ENCODE data around the gene PCBP4.

PCBP4 gene

DNA sequence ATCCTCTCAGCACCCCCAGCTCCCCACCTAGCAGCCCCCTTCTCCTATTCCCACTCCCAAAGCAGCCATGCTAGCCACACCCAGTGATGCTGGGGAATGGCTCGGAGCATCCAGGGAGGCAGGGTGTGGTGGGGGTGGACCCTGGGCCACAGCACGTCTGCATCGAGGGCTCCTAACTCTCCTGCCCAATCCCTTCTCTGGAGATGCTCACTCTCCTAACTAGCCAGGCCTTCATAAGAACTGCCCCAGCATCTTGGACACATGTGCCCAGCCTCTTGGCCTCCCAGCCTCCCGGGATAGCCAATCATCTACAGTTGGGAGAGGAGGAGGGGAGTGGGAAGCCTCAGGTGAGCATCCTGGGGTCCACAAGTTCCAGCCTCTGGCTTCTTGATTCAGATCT lies 2.7 kb downstream of the PCBP4 start:
- no peaks in the 10 kb centered on the region for H3K27me3 ChIP-seq (ENCODE audit: control insufficient read depth in 2 of 2, insufficient read depth in 2 of 2, low read length in 2 of 2)
- H3K9ac ChIP-seq (ENCODE audit: low read depth in 1 of 2, low read length in 2 of 2), result no peak overlapping the region
- H3K4me3 ChIP-seq (ENCODE audit: low read length in 2 of 2), result no peak overlapping the region
- H3K4me1 ChIP-seq (ENCODE audit: control insufficient read depth in 2 of 2, insufficient read depth in 2 of 2, low read length in 2 of 2), result peaks cover 7 to 13% of the 10 kb centered on the region in 2 donors
- H3K36me3 ChIP-seq (ENCODE audit: control insufficient read depth in 2 of 2, insufficient read depth in 2 of 2, low read length in 2 of 2), result peaks cover 0 to 3% of the 10 kb centered on the region in 2 donors
- no peak overlapping the region for H3K27ac ChIP-seq (ENCODE audit: low read depth in 2 of 2, low read length in 2 of 2)
- no peaks in the 10 kb centered on the region for H3K9me3 ChIP-seq (ENCODE audit: control insufficient read depth in 2 of 2, low read length in 2 of 2)

DNA sequence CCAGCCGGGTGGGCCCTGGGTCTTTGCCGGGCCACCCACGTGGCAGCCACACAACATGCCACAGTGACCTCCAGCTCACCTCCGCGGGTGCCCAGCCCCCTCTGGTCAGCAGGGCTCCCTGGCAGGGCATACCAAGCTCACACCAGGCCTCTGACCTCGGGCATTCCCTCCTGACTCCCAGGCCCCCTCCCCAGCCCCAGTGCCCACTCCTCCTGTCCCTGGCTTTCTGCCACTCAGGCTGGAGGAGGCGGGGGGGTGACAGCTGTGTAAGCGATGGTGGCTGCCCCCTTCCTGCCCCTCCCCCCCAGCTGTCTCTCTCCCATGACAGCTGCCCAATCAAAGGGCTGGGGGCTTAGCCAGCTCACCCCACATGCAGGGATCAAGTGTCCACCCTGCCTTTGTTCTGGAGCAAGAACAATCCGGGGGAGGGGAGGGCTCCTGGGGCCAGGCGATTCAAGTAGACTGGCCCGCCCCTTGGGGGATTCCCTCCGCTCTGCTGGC lies 3.3 kb downstream of the PCBP4 start:
- Histone ChIP-seq H3K4me3 (ENCODE audit: low read length in 2 of 2) (no peak overlapping the region), H3K36me3 (ENCODE audit: control insufficient read depth in 2 of 2, insufficient read depth in 2 of 2, low read length in 2 of 2) (peaks cover 2% of the 10 kb centered on the region in 2 donors), H3K27ac (ENCODE audit: low read depth in 2 of 2, low read length in 2 of 2) (no peak overlapping the region), H3K4me1 (ENCODE audit: control insufficient read depth in 2 of 2, insufficient read depth in 2 of 2, low read length in 2 of 2) (peaks cover 7 to 13% of the 10 kb centered on the region in 2 donors), H3K27me3 (ENCODE audit: control insufficient read depth in 2 of 2, insufficient read depth in 2 of 2, low read length in 2 of 2) (no peaks in the 10 kb centered on the region), H3K9ac (ENCODE audit: low read depth in 1 of 2, low read length in 2 of 2) (no peak overlapping the region), H3K9me3 (ENCODE audit: control insufficient read depth in 2 of 2, low read length in 2 of 2) (no peaks in the 10 kb centered on the region)

DNA sequence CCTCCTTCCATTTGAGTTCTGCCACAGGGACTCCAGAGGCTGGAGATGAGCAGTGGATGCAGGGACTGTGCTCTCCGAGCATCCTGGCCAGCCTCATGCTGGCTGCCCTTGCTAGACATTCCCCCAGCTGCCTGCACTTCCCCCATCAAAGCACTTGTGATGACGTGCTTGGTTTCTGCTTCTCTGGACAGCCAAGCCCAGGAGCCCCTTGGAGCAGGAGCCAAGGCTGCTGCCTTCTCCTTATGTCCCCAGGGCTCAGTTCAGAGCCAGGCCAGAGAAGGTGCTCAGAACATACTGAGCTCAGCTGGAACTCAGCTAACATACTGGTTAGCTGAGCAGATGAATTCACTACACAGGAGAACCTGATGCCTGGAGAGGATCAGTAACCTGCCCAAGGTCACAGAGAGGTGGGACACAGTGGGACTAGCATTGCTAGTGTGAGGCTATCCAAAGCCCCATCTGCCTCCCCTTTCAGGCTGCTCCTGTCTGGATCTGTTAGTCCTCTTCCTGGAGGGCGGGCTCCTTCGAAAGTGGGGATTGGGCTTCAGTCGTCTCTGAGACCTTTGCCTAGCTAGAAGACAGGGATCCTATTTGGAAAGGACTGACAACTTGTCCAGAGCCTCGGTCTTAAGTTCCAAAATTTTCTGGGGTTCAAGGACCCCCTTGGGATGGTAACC lies 4.3 kb downstream of the PCBP4 start:
- H3K4me3 ChIP-seq (ENCODE audit: low read length in 2 of 2), result no peak overlapping the region
- H3K9me3 ChIP-seq (ENCODE audit: control insufficient read depth in 2 of 2, low read length in 2 of 2), result no peaks in the 10 kb centered on the region
- peaks cover 5 to 6% of the 10 kb centered on the region in 2 donors for H3K4me1 ChIP-seq (ENCODE audit: control insufficient read depth in 2 of 2, insufficient read depth in 2 of 2, low read length in 2 of 2)
- H3K36me3 ChIP-seq (ENCODE audit: control insufficient read depth in 2 of 2, insufficient read depth in 2 of 2, low read length in 2 of 2), result peaks cover 2% of the 10 kb centered on the region in 2 donors
- no peak overlapping the region for H3K9ac ChIP-seq (ENCODE audit: low read depth in 1 of 2, low read length in 2 of 2)
- H3K27me3 ChIP-seq (ENCODE audit: control insufficient read depth in 2 of 2, insufficient read depth in 2 of 2, low read length in 2 of 2), result no peaks in the 10 kb centered on the region
- no peak overlapping the region for H3K27ac ChIP-seq (ENCODE audit: low read depth in 2 of 2, low read length in 2 of 2)

DNA sequence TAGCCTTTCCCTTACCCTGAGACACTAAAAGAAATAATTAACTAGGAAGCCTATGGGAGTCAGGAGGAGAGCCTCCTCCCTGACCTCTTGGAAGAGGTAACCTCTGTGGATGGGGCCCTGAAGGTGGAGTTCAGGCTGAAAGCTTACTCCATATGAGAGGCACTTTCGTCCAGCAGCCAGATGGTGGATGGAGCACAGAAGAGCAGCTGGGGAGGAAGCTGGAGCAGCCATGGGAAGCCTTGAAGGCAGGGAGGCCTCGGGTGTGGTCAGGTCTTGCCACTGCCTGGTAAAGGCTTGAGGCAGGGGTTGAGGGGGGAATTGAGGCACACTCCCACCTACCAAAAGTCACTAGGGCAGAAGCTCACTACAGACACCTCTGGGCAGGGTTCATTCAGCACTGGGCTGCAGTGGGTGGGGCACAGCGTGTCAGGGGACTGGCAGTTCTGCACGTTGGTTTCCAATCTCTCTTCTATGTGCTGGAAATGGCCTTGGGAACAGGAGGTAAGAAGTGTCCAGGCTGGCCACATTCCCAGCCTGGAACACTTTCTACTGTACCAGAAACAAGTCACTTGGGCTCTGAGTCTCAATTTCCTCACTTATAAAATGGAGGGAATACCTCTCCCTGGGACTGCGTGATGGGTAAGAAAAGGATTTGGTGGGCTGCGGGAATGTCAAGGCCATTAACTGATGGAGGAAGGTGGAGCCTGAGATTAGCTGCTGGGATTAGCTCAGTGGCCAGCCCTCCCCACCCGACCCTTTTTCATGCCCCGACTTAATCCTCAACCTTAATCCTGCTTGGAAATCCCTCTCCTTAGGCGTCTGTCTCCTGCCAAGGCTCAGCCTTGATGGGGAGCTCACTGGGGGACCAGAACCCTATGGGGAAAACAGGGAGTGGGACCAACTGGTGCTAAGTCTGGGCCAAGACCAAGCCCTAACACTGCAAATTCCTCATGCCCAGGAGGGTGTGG lies 5.4 kb downstream of the PCBP4 start:
- Histone ChIP-seq H3K4me3 (ENCODE audit: low read length in 2 of 2) (no peak overlapping the region), H3K27ac (ENCODE audit: low read depth in 2 of 2, low read length in 2 of 2) (no peak overlapping the region), H3K36me3 (ENCODE audit: control insufficient read depth in 2 of 2, insufficient read depth in 2 of 2, low read length in 2 of 2) (peaks cover 2% of the 10 kb centered on the region in 2 donors), H3K9ac (ENCODE audit: low read depth in 1 of 2, low read length in 2 of 2) (no peak overlapping the region), H3K9me3 (ENCODE audit: control insufficient read depth in 2 of 2, low read length in 2 of 2) (no peaks in the 10 kb centered on the region), H3K4me1 (ENCODE audit: control insufficient read depth in 2 of 2, insufficient read depth in 2 of 2, low read length in 2 of 2) (peaks cover 1 to 2% of the 10 kb centered on the region in 2 donors), H3K27me3 (ENCODE audit: control insufficient read depth in 2 of 2, insufficient read depth in 2 of 2, low read length in 2 of 2) (no peaks in the 10 kb centered on the region)

DNA sequence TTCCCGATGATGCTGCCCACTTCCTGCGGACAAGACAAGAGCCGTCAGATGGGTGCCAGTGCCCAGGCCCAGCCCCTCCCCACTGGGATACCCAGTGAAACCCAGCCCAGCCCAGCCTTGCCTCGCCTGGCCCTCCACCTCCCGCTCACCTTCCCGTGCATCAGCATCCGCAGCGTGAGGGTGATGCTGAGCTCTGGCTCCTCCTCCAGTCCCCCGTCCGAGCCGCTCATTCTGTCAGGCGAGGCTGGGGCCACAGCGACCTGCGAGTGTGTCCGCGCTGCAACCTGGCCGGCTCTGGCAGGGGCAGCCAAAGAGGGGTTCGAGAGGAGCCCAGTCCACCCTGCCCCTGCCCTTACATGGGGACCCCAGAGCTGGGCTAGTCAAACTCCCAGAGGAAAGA lies 6.2 kb downstream of the PCBP4 start:
- H3K27me3 ChIP-seq (ENCODE audit: control insufficient read depth in 2 of 2, insufficient read depth in 2 of 2, low read length in 2 of 2), result no peaks in the 10 kb centered on the region
- H3K4me3 ChIP-seq (ENCODE audit: low read length in 2 of 2), result no peak overlapping the region
- H3K9ac ChIP-seq (ENCODE audit: low read depth in 1 of 2, low read length in 2 of 2), result no peak overlapping the region
- H3K27ac ChIP-seq (ENCODE audit: low read depth in 2 of 2, low read length in 2 of 2), result no peak overlapping the region
- peaks cover 2% of the 10 kb centered on the region in 2 donors for H3K36me3 ChIP-seq (ENCODE audit: control insufficient read depth in 2 of 2, insufficient read depth in 2 of 2, low read length in 2 of 2)
- H3K9me3 ChIP-seq (ENCODE audit: control insufficient read depth in 2 of 2, low read length in 2 of 2), result no peaks in the 10 kb centered on the region
- H3K4me1 ChIP-seq (ENCODE audit: control insufficient read depth in 2 of 2, insufficient read depth in 2 of 2, low read length in 2 of 2), result no peaks in the 10 kb centered on the region

DNA sequence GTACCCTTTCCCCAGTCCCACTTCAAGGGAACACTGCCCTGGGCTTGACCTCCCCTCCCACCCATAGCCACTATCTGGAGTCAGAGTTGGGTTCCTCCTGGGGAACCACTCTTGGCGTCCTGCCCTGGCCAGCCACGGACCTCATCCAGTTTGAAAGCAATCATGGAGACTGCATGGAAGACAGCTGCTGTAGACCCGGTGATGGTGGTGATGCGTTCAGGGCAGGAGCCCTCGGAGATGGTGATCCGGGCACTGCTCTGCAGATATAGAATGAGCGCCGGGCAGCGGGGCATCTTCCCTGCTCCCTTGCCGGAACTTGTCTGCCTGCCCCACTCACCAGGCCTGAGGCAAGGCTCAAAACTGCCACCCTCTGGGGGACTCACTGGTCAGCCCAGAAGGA lies 6.9 kb downstream of the PCBP4 start:
- peaks cover 0 to 3% of the 10 kb centered on the region in 2 donors for H3K27me3 ChIP-seq (ENCODE audit: control insufficient read depth in 2 of 2, insufficient read depth in 2 of 2, low read length in 2 of 2)
- no peaks in the 10 kb centered on the region for H3K4me1 ChIP-seq (ENCODE audit: control insufficient read depth in 2 of 2, insufficient read depth in 2 of 2, low read length in 2 of 2)
- H3K36me3 ChIP-seq (ENCODE audit: control insufficient read depth in 2 of 2, insufficient read depth in 2 of 2, low read length in 2 of 2), result peaks cover 2% of the 10 kb centered on the region in 2 donors
- no peaks in the 10 kb centered on the region for H3K9me3 ChIP-seq (ENCODE audit: control insufficient read depth in 2 of 2, low read length in 2 of 2)
- no peak overlapping the region for H3K9ac ChIP-seq (ENCODE audit: low read depth in 1 of 2, low read length in 2 of 2)
- H3K27ac ChIP-seq (ENCODE audit: low read depth in 2 of 2, low read length in 2 of 2), result no peak overlapping the region
- H3K4me3 ChIP-seq (ENCODE audit: low read length in 2 of 2), result no peak overlapping the region

DNA sequence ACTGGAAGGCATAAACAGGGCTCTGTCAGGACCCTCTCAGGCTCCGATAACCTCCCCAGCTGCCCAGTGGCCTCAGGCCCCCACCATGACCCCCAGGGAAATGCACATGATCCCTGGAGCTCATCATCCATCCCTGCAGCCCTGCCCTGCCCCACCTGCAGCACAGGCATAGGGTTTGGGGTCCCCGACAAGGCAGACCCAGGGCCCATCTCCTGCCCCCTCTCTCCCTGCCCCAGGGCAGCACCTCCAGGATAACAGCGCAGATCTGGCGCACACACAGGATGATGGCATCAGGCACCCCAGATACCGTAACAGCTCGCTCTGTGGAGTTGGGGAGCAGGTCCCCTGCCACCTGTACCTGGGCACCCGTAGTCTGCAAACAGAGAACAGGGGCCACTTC lies 7.6 kb downstream of the PCBP4 start:
- Histone ChIP-seq H3K4me1 (ENCODE audit: control insufficient read depth in 2 of 2, insufficient read depth in 2 of 2, low read length in 2 of 2) (no peaks in the 10 kb centered on the region), H3K9ac (ENCODE audit: low read depth in 1 of 2, low read length in 2 of 2) (no peak overlapping the region), H3K27ac (ENCODE audit: low read depth in 2 of 2, low read length in 2 of 2) (no peak overlapping the region), H3K27me3 (ENCODE audit: control insufficient read depth in 2 of 2, insufficient read depth in 2 of 2, low read length in 2 of 2) (peaks cover 0 to 7% of the 10 kb centered on the region in 2 donors), H3K36me3 (ENCODE audit: control insufficient read depth in 2 of 2, insufficient read depth in 2 of 2, low read length in 2 of 2) (peaks cover 2% of the 10 kb centered on the region in 2 donors), H3K9me3 (ENCODE audit: control insufficient read depth in 2 of 2, low read length in 2 of 2) (no peaks in the 10 kb centered on the region), H3K4me3 (ENCODE audit: low read length in 2 of 2) (no peak overlapping the region)

DNA sequence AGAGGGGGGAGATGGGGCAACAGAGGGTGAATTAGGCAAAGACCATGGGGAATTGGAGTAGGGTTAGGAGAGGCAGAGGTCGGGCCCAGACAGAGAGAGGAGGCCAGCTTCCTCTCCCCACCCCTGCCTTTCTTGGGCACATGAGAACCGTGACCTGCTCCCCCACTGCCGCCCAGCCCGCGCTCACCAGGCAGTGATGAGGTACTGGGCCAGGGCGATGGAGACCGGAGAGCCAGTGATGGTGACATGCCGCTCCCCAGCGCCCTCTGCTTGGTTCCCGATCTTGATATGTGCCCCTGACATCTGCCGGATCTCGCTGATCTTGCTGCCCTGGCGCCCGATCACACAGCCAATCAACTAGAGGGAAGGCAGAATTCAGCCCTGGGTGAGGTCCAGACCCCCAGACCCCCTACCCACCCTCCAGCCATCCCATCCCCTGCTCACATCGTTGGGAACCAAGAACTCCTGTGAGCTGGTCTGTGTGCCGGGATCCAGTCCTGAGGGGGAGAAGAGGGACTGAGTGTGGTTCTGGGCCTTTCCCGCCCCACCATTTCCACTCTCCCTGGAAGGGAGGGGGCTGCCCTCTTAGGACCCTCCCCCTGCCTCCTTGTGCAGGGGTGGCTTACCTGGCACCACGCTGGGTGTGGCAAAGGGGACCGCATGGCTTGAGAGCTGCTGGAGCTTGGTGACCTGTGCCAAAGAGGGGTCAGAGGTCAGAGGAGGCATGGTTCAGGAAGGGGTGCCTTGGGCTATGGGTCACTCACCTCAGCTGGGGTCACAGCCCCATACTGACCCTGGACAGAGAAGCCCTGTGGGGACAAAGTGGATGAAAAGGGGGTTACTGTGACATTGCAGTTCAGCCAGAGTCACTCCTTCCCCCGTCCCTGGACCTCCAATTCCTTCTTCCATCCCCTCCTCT lies 8.4 kb downstream of the PCBP4 start:
- Histone ChIP-seq H3K9ac (ENCODE audit: low read depth in 1 of 2, low read length in 2 of 2) (no peak overlapping the region), H3K27me3 (ENCODE audit: control insufficient read depth in 2 of 2, insufficient read depth in 2 of 2, low read length in 2 of 2) (peaks cover 0 to 7% of the 10 kb centered on the region in 2 donors), H3K4me1 (ENCODE audit: control insufficient read depth in 2 of 2, insufficient read depth in 2 of 2, low read length in 2 of 2) (no peaks in the 10 kb centered on the region)

DNA sequence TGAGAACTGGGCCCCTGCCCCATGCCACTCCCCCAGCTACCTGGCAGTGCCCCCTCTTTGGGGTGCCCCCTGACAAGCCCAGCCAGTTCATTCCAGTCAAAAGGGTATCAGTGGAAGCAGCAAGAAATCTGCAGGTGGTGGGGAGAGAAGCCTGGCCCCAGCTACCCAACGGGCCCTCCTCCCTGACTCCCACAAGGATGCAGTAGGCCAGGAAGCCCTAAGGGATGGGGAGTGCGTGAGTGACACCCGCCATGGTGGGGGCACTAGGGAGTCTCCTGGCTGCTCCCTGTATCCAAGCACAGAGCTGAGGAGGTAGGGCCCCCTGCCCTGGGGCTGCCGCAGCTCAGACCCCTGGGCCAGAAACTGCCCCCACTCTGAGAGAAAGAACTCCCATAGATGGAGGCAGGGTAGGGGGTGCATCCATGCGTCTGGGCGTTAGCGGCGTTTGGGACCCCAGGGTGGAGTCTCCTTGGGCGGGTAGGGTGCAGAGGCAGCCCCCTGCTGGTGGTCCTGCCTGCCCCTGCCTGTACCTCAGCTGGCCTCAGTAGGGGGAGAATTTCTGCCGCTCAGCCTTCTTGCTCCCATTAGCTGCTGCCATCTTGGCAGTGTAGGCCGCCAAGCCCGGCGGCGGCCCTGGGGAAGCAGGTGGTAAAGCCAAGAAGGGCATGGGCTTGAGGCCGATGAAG lies 9.6 kb downstream of the PCBP4 start:
- no peak overlapping the region for H3K9ac ChIP-seq (ENCODE audit: low read depth in 1 of 2, low read length in 2 of 2)
- peaks cover 0 to 7% of the 10 kb centered on the region in 2 donors for H3K27me3 ChIP-seq (ENCODE audit: control insufficient read depth in 2 of 2, insufficient read depth in 2 of 2, low read length in 2 of 2)
- no peaks in the 10 kb centered on the region for H3K4me1 ChIP-seq (ENCODE audit: control insufficient read depth in 2 of 2, insufficient read depth in 2 of 2, low read length in 2 of 2)
- H3K4me3 ChIP-seq (ENCODE audit: low read length in 2 of 2), result no peak overlapping the region
- H3K36me3 ChIP-seq (ENCODE audit: control insufficient read depth in 2 of 2, insufficient read depth in 2 of 2, low read length in 2 of 2), result peaks cover 2% of the 10 kb centered on the region in 2 donors
- no peaks in the 10 kb centered on the region for H3K9me3 ChIP-seq (ENCODE audit: control insufficient read depth in 2 of 2, low read length in 2 of 2)
- H3K27ac ChIP-seq (ENCODE audit: low read depth in 2 of 2, low read length in 2 of 2), result no peak overlapping the region

More for the DNA sequence above, 8.4 kb downstream of the PCBP4 start:
- peaks cover 2% of the 10 kb centered on the region in 2 donors for H3K36me3 ChIP-seq (ENCODE audit: control insufficient read depth in 2 of 2, insufficient read depth in 2 of 2, low read length in 2 of 2)
- no peak overlapping the region for H3K27ac ChIP-seq (ENCODE audit: low read depth in 2 of 2, low read length in 2 of 2)
- no peaks in the 10 kb centered on the region for H3K9me3 ChIP-seq (ENCODE audit: control insufficient read depth in 2 of 2, low read length in 2 of 2)
- H3K4me3 ChIP-seq (ENCODE audit: low read length in 2 of 2), result no peak overlapping the region
